ENCODE data around the gene MAOA.
"Not testable (repeated sequence)": the region's sequence is repeated elsewhere in the genome, so short reads cannot be mapped to it uniquely, and the experiment has no call there.

MAOA gene

GRCh38 chrX:43656005-43656494 lies at the start of gene MAOA:
Gene MAOA (plus strand): TSS chrX:43656299. CDS start chrX:43656342, 43 bp downstream.
- no peak for DNase-seq (ENCODE audit: low read depth)
- H3K4me3 ChIP-seq (ENCODE audit: low read length) = peak within 1 kb of the TSS; percentile 60
- TF ChIP-seq CTCF (conservative IDR thresholded peaks at IDR 0.05; ENCODE audit: low read depth, low read length) = no peak

GRCh38 chrX:43612400-43612799 lies 43.7 kb upstream of the MAOA start:
- H3K4me3 ChIP-seq (ENCODE audit: low read length) = no peak overlapping the region
- no peak for TF ChIP-seq CTCF (conservative IDR thresholded peaks at IDR 0.05; ENCODE audit: low read depth, low read length)
- DNase-seq (ENCODE audit: low read depth) = no peak

GRCh38 chrX:43615660-43616059 lies 40.4 kb upstream of the MAOA start:
- H3K4me3 ChIP-seq (ENCODE audit: low read length) = no peak overlapping the region
- no peak for DNase-seq (ENCODE audit: low read depth)
- TF ChIP-seq CTCF (conservative IDR thresholded peaks at IDR 0.05; ENCODE audit: low read depth, low read length) = no peak

GRCh38 chrX:43618366-43619205 lies 37.5 kb upstream of the MAOA start:
- TF ChIP-seq CTCF (conservative IDR thresholded peaks at IDR 0.05; ENCODE audit: low read depth, low read length) = no peak
- DNase-seq (ENCODE audit: low read depth) = no peak
- no peak overlapping the region for H3K4me3 ChIP-seq (ENCODE audit: low read length)

GRCh38 chrX:43619861-43620260 lies 36.2 kb upstream of the MAOA start:
- not testable (repeated sequence) for H3K4me3 ChIP-seq (ENCODE audit: low read length); DNase-seq (ENCODE audit: low read depth)

GRCh38 chrX:43627147-43627546 lies 29.0 kb upstream of the MAOA start:
- TF ChIP-seq CTCF (conservative IDR thresholded peaks at IDR 0.05; ENCODE audit: low read depth, low read length) = no peak
- H3K4me3 ChIP-seq (ENCODE audit: low read length) = no peak overlapping the region
- DNase-seq (ENCODE audit: low read depth) = no peak

- TF ChIP-seq CTCF (conservative IDR thresholded peaks at IDR 0.05; ENCODE audit: low read depth, low read length) = no peak
- DNase-seq (ENCODE audit: low read depth) = no peak
- no peak overlapping the region for H3K4me3 ChIP-seq (ENCODE audit: low read length)
These were observed 28.4 kb upstream of the MAOA start for GRCh38 chrX:43627669-43628068.

Measured in retinal pigment epithelial cell (primary cell).